HG02870 (cell line): ENCODE measurements around the gene PLK5.
"Not testable (repeated sequence)": the region's sequence is repeated elsewhere in the genome, so short reads cannot be mapped to it uniquely, and the experiment has no call there.

ENCODE experiments used
- ATAC-seq: cut with Tn5 transposase; IDR thresholded peaks from one replicate; pipeline ENCODE4 v1.9.1; 2021; ENCODE audit warnings: mild to moderate bottlenecking, moderate library complexity; ENCODE audit not compliant: unreplicated experiment

PLK5 gene

DNA sequence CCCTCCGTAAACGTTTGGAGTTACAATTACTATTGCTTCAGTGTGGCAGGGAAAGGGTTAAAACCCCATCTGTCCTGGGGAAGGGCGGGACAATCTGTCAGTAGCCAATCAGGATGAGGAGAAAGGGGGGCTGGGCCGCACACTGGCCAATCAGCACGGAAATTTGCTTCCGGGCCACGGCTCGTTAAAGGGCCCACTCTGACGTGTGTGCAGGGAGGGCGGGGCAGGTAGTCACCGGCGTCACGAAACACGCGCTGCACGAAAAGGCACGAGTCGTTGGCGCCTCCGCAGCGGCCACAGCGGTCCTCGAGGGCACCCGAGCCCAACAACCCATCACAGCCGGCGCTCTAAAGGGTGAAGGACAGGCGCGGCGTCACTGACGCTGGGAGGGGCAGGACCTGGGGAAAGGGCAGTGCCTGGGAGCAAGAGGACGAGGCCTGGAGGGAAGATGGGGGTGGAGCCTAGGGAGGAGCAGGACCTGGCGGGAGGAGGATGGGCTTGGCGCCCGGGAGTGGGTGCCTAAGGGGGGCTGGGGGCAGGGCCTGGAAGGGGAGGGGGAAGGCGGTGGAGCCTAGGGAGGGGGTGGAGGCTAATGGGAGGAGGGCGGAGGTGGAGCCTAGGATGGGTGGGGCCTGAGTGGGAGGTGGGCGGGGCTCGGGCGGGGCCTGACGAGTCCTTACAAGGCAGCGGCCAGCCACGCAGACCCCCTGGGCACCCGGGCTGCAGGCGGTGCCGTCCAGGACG is 15.9 kb upstream of the PLK5 start:
- no peak for ATAC-seq

GRCh38 chr19:1508507-1508856 is 15.4 kb upstream of the PLK5 start:
- no peak for ATAC-seq

DNA sequence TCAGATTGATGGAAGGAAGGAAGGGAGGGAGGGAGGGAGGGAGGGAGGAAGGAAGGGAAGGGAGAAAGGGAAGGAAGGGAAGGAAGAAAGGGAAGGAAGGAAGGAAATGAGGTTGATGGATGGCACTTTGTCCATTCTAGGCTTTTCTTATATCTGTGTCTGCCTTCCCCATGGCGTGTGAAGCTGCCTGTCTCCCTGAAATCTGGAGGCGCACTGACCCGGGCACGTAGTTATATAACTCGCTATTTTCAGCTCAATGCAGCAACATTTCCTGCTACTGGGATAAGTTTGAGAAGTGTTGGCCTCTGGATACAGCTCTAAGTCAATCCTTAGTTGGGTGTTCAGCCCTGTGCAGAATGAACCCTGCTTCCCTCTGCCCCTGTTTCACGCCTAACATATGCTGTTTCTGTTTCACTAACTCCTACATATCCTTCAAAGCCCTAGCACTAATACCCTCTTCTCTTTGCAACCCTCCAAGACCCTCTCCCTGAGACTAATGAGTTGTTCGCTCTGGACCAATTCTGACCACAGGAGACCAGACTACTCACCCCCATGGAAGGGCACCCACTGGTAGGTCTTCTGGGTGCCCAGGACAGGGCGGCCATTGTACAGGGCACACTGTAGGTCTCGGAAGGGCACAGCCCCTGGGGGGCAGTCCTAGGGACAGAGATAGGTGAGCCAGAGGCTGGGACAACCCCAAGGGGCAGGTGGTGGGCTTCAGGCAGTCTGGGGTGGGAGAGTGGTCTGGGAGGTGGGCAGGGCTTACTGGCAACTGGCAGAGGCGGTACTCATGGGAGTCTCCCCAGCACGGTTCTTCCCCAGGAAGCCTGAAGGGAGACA is 14.1 kb upstream of the PLK5 start:
- ATAC-seq, result no peak

GRCh38 chr19:1510442-1510806 is 13.5 kb upstream of the PLK5 start:
- ATAC-seq, result no peak

- ATAC-seq, result no peak
Measured at GRCh38 chr19:1510807-1511206, 13.1 kb upstream of the PLK5 start.

DNA sequence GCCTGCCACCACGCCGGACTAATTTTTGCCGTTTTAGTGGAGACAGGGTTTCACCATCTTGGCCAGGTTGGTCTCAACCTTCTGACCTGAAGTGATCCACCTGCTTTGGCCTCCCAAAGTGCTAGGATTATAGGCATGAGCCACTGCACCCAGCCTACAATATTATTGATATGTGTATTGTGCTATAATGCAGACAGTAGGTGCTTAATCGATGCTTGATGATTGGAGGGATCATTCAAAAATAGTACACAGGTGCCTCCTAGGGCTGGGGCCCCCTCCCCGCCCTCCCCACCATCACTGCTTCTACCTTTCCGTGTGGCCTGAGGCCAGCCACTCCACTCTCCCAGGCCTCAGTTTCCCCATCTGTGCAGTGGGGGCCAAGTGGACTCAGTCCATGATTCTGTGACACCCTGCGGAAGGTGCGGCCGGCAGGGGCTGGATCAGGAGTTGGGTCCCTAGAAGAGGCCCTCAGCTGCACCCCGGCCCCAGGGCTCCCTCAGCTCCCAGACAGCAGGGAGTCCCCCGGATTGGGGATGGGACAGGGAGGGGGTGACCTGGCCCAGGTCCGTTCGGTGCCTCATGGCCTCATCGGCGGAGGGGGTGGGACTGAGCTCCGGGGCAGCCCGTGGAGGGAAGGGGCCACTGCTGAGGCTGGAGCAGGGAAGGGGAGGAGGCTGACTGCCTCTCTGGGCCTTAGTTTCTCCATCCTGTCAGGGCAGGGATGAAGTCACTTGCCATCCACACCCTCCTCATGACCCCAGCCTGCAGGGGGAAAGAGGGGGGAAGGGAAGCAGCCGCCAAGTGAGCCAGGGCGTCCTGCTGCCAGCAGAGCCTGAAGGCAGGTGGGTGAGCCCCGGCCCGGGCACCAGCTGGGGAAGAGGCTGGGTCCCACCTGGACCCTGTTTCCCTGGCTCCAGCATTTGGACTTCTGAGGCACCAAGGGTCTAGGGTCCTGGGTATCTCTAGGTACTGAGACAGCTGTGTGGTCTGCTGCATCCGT is 12.3 kb upstream of the PLK5 start:
- no peak for ATAC-seq

DNA sequence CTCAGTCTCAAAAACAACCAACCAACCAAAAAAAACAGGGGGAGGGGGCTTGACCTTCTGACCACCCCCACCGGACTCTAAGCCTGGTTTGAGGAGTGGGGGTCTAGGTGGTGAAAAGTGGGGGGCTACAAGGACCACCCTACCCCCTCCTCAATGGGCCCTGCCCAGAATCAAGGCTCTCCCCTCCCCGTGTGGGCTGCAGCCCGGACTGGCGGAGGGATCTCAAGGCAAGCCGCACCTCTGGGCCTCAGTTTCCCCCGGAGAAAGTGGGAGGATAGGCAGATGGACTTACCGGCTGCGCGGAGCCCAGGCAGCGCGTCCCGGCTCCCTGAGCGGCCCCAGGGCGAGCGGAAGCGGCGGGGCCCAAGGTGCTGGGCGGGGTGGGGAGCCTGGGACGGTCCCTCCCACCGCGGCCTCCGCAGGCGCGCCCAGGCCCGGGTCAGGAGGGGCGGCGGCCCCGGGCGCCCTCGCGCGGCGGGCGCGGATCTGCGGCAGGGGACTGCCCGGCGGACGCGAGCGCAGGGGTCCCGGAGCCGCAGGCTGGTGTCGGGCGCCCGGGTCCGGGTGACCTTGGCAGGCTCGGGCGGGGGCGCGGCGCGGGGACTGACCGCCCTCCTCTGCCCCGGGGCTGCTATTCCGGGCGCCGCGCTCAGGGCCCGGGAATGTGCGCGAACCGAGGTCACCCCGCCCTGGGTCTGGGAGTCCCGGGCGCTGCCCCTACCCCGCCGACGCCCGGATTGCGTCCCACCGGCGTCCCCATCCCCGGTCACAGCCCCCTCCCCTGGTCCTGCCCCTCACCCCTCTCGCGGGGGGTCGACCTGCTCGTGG is 11.0 kb upstream of the PLK5 start, which contains the start of gene ADAMTSL5:
TSS of gene ADAMTSL5 (minus strand) at position 349 of the 828 bp plus-strand sequence. CDS start 2,076 bp downstream, outside the sequence.
- ATAC-seq, result no peak

DNA sequence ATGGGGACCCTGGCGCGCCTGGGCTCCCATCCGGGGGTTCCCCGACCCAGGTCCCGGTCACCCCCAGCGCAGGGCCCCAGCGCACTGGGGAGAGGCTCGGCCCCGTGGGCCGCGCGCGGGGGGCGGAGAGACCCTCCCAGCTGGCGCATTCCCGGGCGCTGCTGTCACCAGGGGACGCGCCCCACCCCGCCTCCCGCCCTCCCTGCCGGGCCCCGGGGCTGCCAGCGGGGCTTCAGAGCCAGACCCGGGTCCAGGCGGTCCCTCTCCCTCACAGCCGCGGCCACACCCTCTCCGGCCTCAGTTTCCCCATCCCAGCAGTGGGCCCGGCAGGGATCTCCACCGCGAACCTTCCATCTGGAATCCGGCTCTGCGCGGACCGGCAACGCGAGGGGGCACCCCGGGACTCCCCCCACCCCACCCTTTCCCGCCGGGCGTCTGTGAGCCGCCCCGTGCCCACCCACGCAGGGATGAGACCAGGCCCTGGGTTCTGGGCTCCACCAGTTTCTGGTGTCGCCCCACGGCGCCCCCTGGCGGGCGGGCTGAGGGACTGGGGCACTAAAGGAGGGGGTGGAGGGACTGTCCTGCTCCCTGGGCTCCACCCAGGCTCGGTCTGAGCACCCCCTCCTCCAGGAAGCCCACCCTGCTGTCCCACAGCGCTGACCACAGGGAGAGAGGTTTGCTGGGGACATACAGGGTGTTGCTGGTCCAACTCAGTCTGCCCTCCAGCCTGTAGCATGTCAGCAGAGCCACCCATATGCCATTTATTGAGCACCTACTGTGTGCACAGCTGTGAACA is 10.2 kb upstream of the PLK5 start:
- ATAC-seq, result no peak

DNA sequence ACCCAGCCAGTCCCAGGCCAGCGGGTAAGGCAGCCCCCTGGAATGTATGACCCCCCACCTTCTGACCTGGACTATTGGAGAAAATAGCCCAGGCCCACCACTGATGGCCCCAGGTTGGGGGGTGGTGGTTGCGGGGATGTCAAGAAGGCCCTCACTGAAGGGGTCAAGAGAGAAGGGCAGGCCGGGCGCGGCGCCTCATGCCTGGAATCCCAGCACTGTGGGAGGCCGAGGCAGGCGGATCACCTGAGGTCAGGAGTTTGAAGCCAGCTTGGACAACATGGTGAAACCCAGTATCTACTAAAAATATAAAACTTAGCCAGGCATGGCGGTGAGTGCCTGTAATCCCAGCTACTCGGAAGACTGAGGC is 9.6 kb upstream of the PLK5 start:
- ATAC-seq, result no peak

GRCh38 chr19:1514986-1515721 is 8.7 kb upstream of the PLK5 start:
- ATAC-seq, result no peak

DNA sequence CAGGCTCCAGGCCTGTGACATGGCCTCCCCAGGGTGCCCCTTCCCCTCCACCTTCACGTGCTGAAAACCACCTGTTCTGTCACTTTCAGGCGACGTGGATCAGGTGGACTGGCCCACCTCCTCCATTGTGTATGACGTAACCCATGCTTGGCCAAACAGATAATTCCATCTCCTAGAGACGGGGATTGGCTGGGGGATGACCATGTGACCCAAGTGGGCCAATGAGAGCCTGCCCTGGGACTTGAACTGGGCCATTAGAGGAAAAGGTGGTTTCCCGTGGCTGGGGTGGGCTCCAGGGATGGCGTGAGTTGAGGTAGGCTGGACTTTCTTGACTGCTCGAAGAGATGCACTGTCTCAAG is 7.5 kb upstream of the PLK5 start:
- ATAC-seq, result no peak

DNA sequence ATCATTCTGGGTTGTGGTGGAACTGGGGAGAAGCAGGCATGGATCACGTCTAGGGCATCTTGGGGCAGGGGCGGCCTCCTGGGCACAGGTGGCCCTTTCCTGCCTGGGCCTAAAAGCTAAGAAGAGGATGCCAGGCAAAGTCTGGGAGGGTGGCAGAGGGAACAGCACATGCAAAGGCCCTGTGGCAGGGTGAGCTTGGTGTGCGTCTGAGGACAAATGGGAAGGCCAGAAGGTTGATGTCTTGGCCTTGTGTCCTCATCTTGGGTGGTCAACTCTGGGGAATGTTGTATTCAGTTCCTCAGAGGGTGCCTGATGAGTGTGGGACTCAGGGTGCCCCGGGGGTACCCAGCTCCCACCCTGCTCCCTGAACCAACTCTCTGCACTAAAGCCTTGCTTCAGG is 5.4 kb upstream of the PLK5 start:
- no peak for ATAC-seq

- ATAC-seq, result not testable (repeated sequence)
Measured at GRCh38 chr19:1519802-1520201, 4.1 kb upstream of the PLK5 start.

- no peak for ATAC-seq
Measured at GRCh38 chr19:1520203-1520780, 3.6 kb upstream of the PLK5 start.

- no peak for ATAC-seq
Measured at GRCh38 chr19:1521636-1522035, 2.2 kb upstream of the PLK5 start.

- ATAC-seq, result no peak
Measured at GRCh38 chr19:1522061-1522460, 1.8 kb upstream of the PLK5 start.

DNA sequence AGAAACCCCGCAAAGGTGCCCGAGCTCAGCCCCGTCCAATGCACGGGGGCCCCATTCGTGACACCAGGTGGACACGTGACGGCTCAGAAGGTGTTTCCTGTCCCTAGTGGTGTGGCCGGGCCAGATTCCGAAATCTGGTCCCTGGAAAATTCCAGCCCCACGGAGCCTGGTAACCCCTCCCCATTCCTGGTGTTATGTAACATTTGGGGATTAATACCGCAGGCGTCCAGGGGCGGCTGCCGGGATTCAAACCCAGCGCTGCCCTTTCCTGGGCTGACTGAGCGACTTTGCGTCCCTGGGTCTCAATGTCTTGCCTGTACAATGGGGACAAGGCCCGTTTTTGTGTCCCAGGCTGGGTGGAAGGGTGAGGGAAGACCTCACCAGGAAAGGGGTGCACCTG is 1.0 kb upstream of the PLK5 start:
- no peak for ATAC-seq

GRCh38 chr19:1524287-1524971 is 552 bp downstream of the PLK5 start:
- no peak for ATAC-seq
